HL-60 (cell line): ENCODE measurements around the gene CACNA1C.

ENCODE experiments used
- DNase-seq, 2 experiments: peaks; one replicate each; pipeline ENCODE4 v3.0.0-alpha.2; 2010 to 2020; ENCODE audit warnings: low read depth in 1 of 2, low spot score in 1 of 2
- H3K27ac ChIP-seq: fragments of 250-450 bp; sonication (Bioruptor Pico); replicated peaks from 2 replicates; pipeline ENCODE4 v1.5.1; 2020; ENCODE audit warnings: mild to moderate bottlenecking, moderate library complexity
- H3K27me3 ChIP-seq: fragments of 250-450 bp; sonication (Bioruptor Pico); 2 replicates; pipeline ENCODE4 v1.5.1; 2021; ENCODE audit warnings: mild to moderate bottlenecking, moderate library complexity; ENCODE audit not compliant: insufficient read depth, poor library complexity, severe bottlenecking
- H3K4me3 ChIP-seq: replicated peaks from 2 replicates; pipeline ENCODE4 v1.5.1; 2011; ENCODE audit warnings: mild to moderate bottlenecking, control low read depth, low read length; ENCODE audit not compliant: insufficient read depth
- GABPA ChIP-seq: IDR thresholded peaks from 2 replicates; pipeline ENCODE4 v1.6.1; 2012; ENCODE audit warnings: low read depth
- POLR2AphosphoS5 ChIP-seq: IDR thresholded peaks from 2 replicates; pipeline ENCODE4 v1.6.1; 2012; ENCODE audit warnings: low read depth
- SPI1 ChIP-seq: IDR thresholded peaks from 2 replicates; pipeline ENCODE4 v1.6.1; 2012; ENCODE audit warnings: low read depth, mild to moderate bottlenecking, borderline replicate concordance
- TF ChIP-seq, protein P1 (sequence below): IDR thresholded peaks from 2 replicates; pipeline ENCODE4 v1.6.1; 2012; ENCODE audit warnings: low read depth; ENCODE audit not compliant: insufficient replicate concordance
- TF ChIP-seq, protein P2 (sequence below): IDR thresholded peaks from one replicate; pipeline ENCODE4 v1.5.1; 2011; ENCODE audit warnings: low read length, control low read depth, inconsistent platforms; ENCODE audit not compliant: insufficient read depth

Gene CACNA1C

GRCh38 chr12:2208837-2209635 is 156.2 kb downstream of the CACNA1C start:
- TF ChIP-seq, protein P1, sequence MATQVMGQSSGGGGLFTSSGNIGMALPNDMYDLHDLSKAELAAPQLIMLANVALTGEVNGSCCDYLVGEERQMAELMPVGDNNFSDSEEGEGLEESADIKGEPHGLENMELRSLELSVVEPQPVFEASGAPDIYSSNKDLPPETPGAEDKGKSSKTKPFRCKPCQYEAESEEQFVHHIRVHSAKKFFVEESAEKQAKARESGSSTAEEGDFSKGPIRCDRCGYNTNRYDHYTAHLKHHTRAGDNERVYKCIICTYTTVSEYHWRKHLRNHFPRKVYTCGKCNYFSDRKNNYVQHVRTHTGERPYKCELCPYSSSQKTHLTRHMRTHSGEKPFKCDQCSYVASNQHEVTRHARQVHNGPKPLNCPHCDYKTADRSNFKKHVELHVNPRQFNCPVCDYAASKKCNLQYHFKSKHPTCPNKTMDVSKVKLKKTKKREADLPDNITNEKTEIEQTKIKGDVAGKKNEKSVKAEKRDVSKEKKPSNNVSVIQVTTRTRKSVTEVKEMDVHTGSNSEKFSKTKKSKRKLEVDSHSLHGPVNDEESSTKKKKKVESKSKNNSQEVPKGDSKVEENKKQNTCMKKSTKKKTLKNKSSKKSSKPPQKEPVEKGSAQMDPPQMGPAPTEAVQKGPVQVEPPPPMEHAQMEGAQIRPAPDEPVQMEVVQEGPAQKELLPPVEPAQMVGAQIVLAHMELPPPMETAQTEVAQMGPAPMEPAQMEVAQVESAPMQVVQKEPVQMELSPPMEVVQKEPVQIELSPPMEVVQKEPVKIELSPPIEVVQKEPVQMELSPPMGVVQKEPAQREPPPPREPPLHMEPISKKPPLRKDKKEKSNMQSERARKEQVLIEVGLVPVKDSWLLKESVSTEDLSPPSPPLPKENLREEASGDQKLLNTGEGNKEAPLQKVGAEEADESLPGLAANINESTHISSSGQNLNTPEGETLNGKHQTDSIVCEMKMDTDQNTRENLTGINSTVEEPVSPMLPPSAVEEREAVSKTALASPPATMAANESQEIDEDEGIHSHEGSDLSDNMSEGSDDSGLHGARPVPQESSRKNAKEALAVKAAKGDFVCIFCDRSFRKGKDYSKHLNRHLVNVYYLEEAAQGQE: no peak
- Histone ChIP-seq H3K27me3 (no peaks in the 10 kb centered on the region), H3K27ac (no peak overlapping the region), H3K4me3 (no peak overlapping the region)
- no peak for DNase-seq

DNA sequence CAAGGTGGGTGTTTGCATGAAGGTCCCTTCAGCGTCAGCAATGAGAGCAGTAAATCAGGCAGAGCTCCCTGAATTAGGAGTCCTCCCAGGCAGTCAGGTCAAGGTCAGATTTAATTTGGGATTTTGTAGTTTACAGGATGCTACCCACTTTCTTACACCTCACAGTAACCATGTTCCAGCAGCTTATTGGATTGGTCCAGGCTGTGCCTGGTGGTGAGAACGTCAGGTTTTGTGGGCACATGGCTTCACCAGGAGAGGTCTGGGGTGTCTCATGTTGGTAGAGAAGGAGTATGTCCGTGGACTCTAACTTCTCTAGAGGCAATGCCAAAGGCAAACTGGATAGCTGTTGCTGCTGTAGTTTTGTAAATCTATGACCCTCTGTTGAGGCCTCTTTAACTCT is 158.3 kb downstream of the CACNA1C start:
- Histone ChIP-seq H3K4me3 (no peak overlapping the region), H3K27me3 (no peaks in the 10 kb centered on the region), H3K27ac (no peak overlapping the region)
- TF ChIP-seq, protein P2, sequence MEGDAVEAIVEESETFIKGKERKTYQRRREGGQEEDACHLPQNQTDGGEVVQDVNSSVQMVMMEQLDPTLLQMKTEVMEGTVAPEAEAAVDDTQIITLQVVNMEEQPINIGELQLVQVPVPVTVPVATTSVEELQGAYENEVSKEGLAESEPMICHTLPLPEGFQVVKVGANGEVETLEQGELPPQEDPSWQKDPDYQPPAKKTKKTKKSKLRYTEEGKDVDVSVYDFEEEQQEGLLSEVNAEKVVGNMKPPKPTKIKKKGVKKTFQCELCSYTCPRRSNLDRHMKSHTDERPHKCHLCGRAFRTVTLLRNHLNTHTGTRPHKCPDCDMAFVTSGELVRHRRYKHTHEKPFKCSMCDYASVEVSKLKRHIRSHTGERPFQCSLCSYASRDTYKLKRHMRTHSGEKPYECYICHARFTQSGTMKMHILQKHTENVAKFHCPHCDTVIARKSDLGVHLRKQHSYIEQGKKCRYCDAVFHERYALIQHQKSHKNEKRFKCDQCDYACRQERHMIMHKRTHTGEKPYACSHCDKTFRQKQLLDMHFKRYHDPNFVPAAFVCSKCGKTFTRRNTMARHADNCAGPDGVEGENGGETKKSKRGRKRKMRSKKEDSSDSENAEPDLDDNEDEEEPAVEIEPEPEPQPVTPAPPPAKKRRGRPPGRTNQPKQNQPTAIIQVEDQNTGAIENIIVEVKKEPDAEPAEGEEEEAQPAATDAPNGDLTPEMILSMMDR: no peak
- TF ChIP-seq SPI1 (no peak), GABPA (no peak), POLR2AphosphoS5 (no peak)
- TF ChIP-seq, protein P1: no peak
- DNase-seq: no peak

DNA sequence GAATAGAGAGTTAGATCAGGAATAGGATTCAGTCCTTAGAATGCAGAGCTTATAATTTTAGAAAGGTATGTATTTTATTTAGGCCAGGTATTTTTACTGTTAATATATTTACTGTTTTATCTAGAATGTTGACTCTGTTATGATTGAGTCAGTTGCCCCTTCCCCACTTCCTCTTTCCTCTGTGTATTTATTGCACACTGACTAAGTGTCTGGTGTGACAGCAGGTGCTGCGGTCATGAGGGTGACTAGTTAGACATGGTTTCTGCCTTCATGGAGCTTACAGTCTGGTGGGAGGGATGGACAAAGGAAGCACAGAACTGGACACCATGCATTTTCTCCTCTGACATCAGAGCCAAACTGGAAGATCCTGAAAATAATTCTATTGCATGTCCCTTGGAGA is 159.8 kb downstream of the CACNA1C start:
- no peak for DNase-seq
- Histone ChIP-seq H3K27me3 (no peaks in the 10 kb centered on the region), H3K4me3 (no peak overlapping the region), H3K27ac (no peak overlapping the region)
- TF ChIP-seq, protein P2: no peak
- peak; percentile 47; the same call in 1 of the 2 replicates for TF ChIP-seq SPI1

DNA sequence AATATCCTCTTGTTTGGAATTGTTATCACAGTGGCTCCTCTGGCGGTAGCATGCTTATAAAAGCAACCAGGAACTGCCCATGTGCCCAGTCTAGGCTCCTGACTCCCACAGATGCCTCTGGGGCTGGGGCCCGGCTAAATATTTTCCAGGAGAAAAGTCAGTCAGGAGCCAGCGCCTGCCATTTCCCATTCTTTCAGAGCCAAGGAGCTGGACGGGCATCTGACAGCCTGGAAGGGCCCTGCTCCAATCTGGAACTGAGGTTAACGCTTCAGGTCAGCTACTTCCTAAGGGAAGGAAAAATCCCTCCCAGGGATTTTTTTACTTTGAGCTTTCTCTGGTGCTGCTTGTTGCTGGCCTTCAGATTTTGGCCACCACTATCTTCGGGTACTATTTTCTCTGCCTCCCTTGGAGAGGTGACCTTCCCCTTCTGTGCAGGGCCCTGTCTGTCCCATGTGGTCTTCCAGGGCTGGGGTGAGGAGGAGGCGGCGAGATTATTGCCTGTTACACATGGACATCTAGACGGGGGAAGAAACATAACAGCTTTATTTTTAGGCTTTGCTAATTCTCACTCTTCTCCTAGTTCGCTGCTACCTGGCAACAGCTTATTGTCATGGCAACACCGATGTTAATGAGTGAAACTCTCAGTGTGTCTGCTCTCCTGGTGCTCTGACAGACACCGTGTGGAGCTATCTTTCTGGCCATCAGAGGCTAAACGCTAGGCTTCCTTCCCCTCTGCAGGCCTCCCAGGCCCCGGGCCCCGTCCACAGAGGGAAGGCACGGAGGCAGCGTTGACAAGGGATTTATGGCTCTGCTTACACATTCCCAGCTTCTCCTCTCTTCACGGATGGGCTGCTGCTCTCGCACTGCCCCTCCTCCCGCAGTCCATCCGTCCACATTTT is 160.4 kb downstream of the CACNA1C start:
- no peaks in the 10 kb centered on the region for H3K27me3 ChIP-seq

More for the DNA sequence above, 160.4 kb downstream of the CACNA1C start:
- TF ChIP-seq SPI1: no peak
- TF ChIP-seq GABPA: no peak
- TF ChIP-seq, protein P1: no peak
- no peak for TF ChIP-seq POLR2AphosphoS5
- TF ChIP-seq, protein P2: no peak
- Histone ChIP-seq H3K27ac (no peak overlapping the region), H3K4me3 (no peak overlapping the region)
- DNase-seq: no peak
